GM12878 (cell line): ENCODE measurements around the gene THBS1. TPM values are rescaled to one million over a fixed set of nuclear protein-coding genes. Genes with fewer than 3 reads are reported as not detected.

Experiments
- ATAC-seq: fragments of 200-7000 bp; cut with Tn5 transposase; 3 replicates; pipeline ENCODE4 v1.9.1; 2020; ENCODE audit warnings: mild to moderate bottlenecking, moderate library complexity
- BruUV-seq: library from RNA; stranded (reverse); fragments of 400-500 nt; replicated peaks from 2 replicates; lab custom pipeline; 2021; lab: Mats Ljungman, UMichigan
- CTCF ChIA-PET: fragments of 300-600 bp; sonication (Branson Sonifier 250); formaldehyde crosslinking; extraction: SDS; loops from one replicate; lab custom pipeline; 2021; ENCODE audit warnings: inconsistent platforms; lab: Yijun Ruan, JAX
- POLR2A ChIA-PET: fragments of 350-600 bp; formaldehyde crosslinking; extraction: SDS; loops from one replicate; lab custom pipeline; 2021; ENCODE audit warnings: inconsistent platforms; lab: Charles Lee
- RAD21 ChIA-PET: fragments of 300-600 bp; sonication (Branson Sonifier 250); formaldehyde crosslinking; loops from one replicate; lab custom pipeline; 2023; ENCODE audit warnings: antibody characterized with exemption; ENCODE audit not compliant: unreplicated experiment; lab: Charles Lee
- SMC1A ChIA-PET: fragments of 300-600 bp; sonication (Branson Sonifier 250); formaldehyde crosslinking; loops from one replicate; lab custom pipeline; 2023; ENCODE audit not compliant: unreplicated experiment, uncharacterized antibody; lab: Charles Lee
- DNase-seq: peaks from one replicate; pipeline ENCODE4 v3.0.0-alpha.2; 2011; ENCODE audit warnings: low read depth, low spot score
- FAIRE-seq: peaks from 3 replicates; lab custom pipeline; 2011; peaks lifted over from hg19 to GRCh38; lab: Jason Lieb, UNC
- H2AFZ ChIP-seq: 2 replicates; pipeline ENCODE4 v1.6.0; 2011; ENCODE audit warnings: low read depth, low read length, control low read depth; ENCODE audit not compliant: control insufficient read depth
- H3K27ac ChIP-seq: 2 replicates; pipeline ENCODE4 v1.5.1; 2011; ENCODE audit warnings: control low read depth; ENCODE audit not compliant: control insufficient read depth, insufficient read depth
- H3K27me3 ChIP-seq, 2 experiments: replicated peaks in 1 of 2; 2 replicates each; pipeline versions ENCODE4 v1.6.0 to v1.6.1; 2011; ENCODE audit warnings: low read length in 1 of 2; ENCODE audit not compliant: control insufficient read depth in 2 of 2, insufficient read depth in 2 of 2
- H3K36me3 ChIP-seq, 2 experiments: 2 replicates each; pipeline ENCODE4 v1.5.1; 2011; ENCODE audit warnings: low read length in 1 of 2; ENCODE audit not compliant: control insufficient read depth in 2 of 2, insufficient read depth in 2 of 2
- H3K4me1 ChIP-seq: 2 replicates; pipeline ENCODE4 v1.6.1; 2011; ENCODE audit warnings: mild to moderate bottlenecking, low read length, moderate library complexity, mixed read lengths; ENCODE audit not compliant: control insufficient read depth, insufficient read depth
- H3K4me2 ChIP-seq: 2 replicates; pipeline ENCODE4 v1.6.0; 2011; ENCODE audit warnings: control low read depth; ENCODE audit not compliant: control insufficient read depth, insufficient read depth
- H3K4me3 ChIP-seq: fragments of 200-600 bp; sonication (generic); 2 replicates; pipeline ENCODE4 v1.5.1; 2016
- H3K79me2 ChIP-seq: 2 replicates; pipeline ENCODE4 v1.6.0; 2011; ENCODE audit warnings: low read length; ENCODE audit not compliant: control insufficient read depth, insufficient read depth
- H3K9ac ChIP-seq: 2 replicates; pipeline ENCODE4 v1.8.0; 2011; ENCODE audit warnings: low read length, control low read depth, mixed read lengths; ENCODE audit not compliant: control insufficient read depth, insufficient read depth
- H3K9me3 ChIP-seq: replicated peaks from 3 replicates; pipeline ENCODE4 v1.5.1; 2011; ENCODE audit warnings: mild to moderate bottlenecking, low read length; ENCODE audit not compliant: control insufficient read depth, insufficient read depth
- H4K20me1 ChIP-seq: 2 replicates; pipeline ENCODE4 v1.6.0; 2011; ENCODE audit not compliant: control insufficient read depth, insufficient read depth
- BCL11A ChIP-seq: IDR thresholded peaks from 2 replicates; pipeline ENCODE4 v1.6.1; 2011; ENCODE audit warnings: low read depth, low read length
- CHD2 ChIP-seq: IDR thresholded peaks from 2 replicates; pipeline ENCODE4 v1.6.1; 2011; ENCODE audit warnings: low read depth, low read length, improper control_type of control experiment, borderline replicate concordance
- CREB1 ChIP-seq: IDR thresholded peaks from 2 replicates; pipeline ENCODE4 v1.6.1; 2012; ENCODE audit warnings: low read depth, mild to moderate bottlenecking, inconsistent platforms
- FOXM1 ChIP-seq: IDR thresholded peaks from 2 replicates; pipeline ENCODE4 v1.6.1; 2012; ENCODE audit warnings: low read depth, mild to moderate bottlenecking, inconsistent platforms, low read length, moderate library complexity
- NR2F1 ChIP-seq: fragments of 450-650 bp; conservative IDR thresholded peaks from 2 replicates; pipeline ENCODE4 v1.6.1; 2017; ENCODE audit warnings: mild to moderate bottlenecking
- SMAD1 ChIP-seq: fragments of 450-650 bp; IDR thresholded peaks from 2 replicates; pipeline ENCODE4 v1.6.1; 2018; ENCODE audit warnings: mild to moderate bottlenecking, low read depth; ENCODE audit not compliant: partially characterized antibody
- TBL1XR1 ChIP-seq: IDR thresholded peaks from 2 replicates; pipeline ENCODE4 v1.6.1; 2012; ENCODE audit warnings: low read depth, low read length, improper control_type of control experiment
- ZNF217 ChIP-seq: fragments of 450-650 bp; IDR thresholded peaks from 2 replicates; pipeline ENCODE4 v1.6.1; 2017; ENCODE audit warnings: antibody characterized with exemption, mild to moderate bottlenecking
- WGBS: methylation state at CpG from one replicate; pipeline ENCODE4 v1.1.6; 2016; ENCODE audit warnings: low lambda C conversion rate; ENCODE audit not compliant: insufficient replicate concordance, insufficient coverage; ENCODE audit errors: missing lambda C conversion rate; 5-methylcytosine and 5-hydroxymethylcytosine counted together
- in situ Hi-C: fragments of 300-500 bp; cut with MboI; formaldehyde crosslinking; loops from 9 replicates; pipeline ENCODE4 v1.14.3; 2018; ENCODE audit warnings: mixed read lengths
- intact Hi-C: fragments of 100-400 bp; cut with micrococcal nuclease; formaldehyde crosslinking; loops from one replicate; pipeline ENCODE4 v1.14.2; 2022; ENCODE audit not compliant: unreplicated experiment
- polyA plus RNA-seq, 11 experiments: library from polyadenylated mRNA; depleted of rRNA in 4 of 11; unstranded in 6 of 11; stranded (reverse) in 5 of 11; fragments of >200 nt; fragmentation: Nextera tagmentation in 4 of 11; fragmentation: Illumina TruSeq in 1 of 11; extraction: Ambion mirVana in 4 of 11; extraction: Trizol in 1 of 11; gene quantifications; 1 replicate in 1 of 11; 2 replicates in 10 of 11; pipeline versions ENCODE4 v1.2.1 to v1.2.3, GENCODE V29; 2011 to 2016; ENCODE audit warnings: inconsistent platforms in 2 of 11, missing spikeins in 2 of 11, low read depth in 1 of 11
- total RNA-seq, 4 experiments: library from RNA; depleted of rRNA in 3 of 4; stranded (reverse); fragments of >200 nt in 3 of 4; fragmentation: Illumina TruSeq in 1 of 4; extraction: Trizol in 1 of 4; gene quantifications; 2 replicates each; pipeline versions ENCODE4 v1.2.1 to v1.2.3, GENCODE V29; 2013 to 2021
- TF ChIP-seq, protein P1 (sequence below): fragments of 450-650 bp; IDR thresholded peaks from 2 replicates; pipeline ENCODE4 v1.6.1; 2017; ENCODE audit warnings: borderline replicate concordance
- TF ChIP-seq, protein P2 (sequence below): fragments of 450-650 bp; conservative IDR thresholded peaks from 2 replicates; pipeline ENCODE4 v1.6.1; 2017; ENCODE audit warnings: mild to moderate bottlenecking, moderate library complexity

Gene THBS1
- total and polyA plus RNA-seq, 10 of the 15 experiments (the other 5 are each of a cell fraction or from before 2014, with no cell fraction given) = under 0.01 to 1.5 (median 0.23) TPM; not detected in 3

DNA sequence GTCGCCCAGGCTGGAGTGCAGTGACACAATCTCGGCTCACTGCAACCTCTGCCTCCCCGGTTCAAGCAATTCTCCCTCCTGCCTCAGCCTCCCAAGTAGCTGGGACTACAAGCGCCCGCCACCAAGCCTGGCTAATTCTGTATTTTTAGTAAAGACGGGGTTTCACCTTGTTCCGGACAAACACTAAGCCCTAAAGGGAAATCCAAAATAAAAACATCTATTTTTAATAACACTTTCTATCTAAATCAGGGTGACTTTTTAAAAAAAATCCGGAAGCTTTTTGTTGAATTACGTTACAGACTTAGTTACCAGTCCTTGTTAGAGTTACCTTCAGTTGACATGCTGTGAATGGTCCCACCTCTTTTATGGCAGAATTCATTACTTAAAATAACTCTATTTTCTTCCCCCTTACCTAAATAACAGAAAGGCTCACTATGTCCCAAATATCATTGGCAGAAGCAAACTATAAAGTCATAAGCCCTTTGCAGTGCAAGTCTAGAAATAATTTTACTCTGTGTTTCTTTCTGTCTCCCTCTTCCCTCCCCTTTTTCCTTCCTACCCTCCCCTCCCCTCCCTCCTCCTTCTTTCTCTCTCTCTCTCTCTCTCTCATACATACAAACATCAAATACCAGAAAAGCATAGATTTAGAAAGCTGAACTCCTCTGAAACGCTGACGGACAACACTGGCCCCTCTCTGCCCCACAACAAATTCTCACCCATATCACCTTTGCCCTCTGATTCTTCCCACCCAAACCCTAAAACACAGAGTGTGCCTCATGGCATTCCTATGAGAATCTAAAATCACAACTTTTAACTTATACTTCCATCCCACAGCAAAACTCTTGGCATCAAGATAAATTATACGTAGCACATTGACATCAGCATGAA, 18.3 kb downstream of the THBS1 start:
- RAD21 ChIA-PET = interaction anchor here (0.8 kb wide), 1 partner anchor 45 kb away, joined by 4 read pairs; no protein-coding TSS in a partner anchor
- TF ChIP-seq SMAD1 = no peak
- TF ChIP-seq CREB1 = no peak
- TF ChIP-seq, all 136 proteins: peak for 0
- H3K4me2 ChIP-seq = no peak overlapping the region
- ATAC-seq (no peak), FAIRE-seq (no peak), DNase-seq (no peak)
- H3K9ac ChIP-seq = no peak overlapping the region
- ChIA-PET SMC1A (interaction anchor here (1.4 to 2.1 kb wide), 3 partner anchors 9 to 159 kb away, joined by 5 to 7 read pairs (median 6); no protein-coding TSS in a partner anchor), CTCF (interaction anchor here (0.7 to 4.3 kb wide), 5 partner anchors 9 to 343 kb away, joined by 3 to 25 read pairs (median 3); no protein-coding TSS in a partner anchor), POLR2A (no interaction called here)
- H3K9me3 ChIP-seq = no peaks in the 10 kb centered on the region
- intact Hi-C loops (no loop called here), in situ Hi-C loops (loop anchor here (25.0 kb wide), 1 partner anchor 787 kb away; no protein-coding TSS in a partner anchor)
- no peak overlapping the region for H3K4me3 ChIP-seq
- no peaks in the 10 kb centered on the region for H3K4me1 ChIP-seq
- H3K27ac ChIP-seq = no peak overlapping the region
- H3K27me3 ChIP-seq = no peaks in the 10 kb centered on the region; a peak in 1 of 4 replicates
- H3K36me3 ChIP-seq = no peaks in the 10 kb centered on the region
- no peaks in the 10 kb centered on the region for H4K20me1 ChIP-seq
- 50% methylated on average over 12 of the region's 12 CpGs for WGBS
- no peak overlapping the region for H2AFZ ChIP-seq
- no TSS peak for BruUV-seq
- no peaks in the 10 kb centered on the region for H3K79me2 ChIP-seq

DNA sequence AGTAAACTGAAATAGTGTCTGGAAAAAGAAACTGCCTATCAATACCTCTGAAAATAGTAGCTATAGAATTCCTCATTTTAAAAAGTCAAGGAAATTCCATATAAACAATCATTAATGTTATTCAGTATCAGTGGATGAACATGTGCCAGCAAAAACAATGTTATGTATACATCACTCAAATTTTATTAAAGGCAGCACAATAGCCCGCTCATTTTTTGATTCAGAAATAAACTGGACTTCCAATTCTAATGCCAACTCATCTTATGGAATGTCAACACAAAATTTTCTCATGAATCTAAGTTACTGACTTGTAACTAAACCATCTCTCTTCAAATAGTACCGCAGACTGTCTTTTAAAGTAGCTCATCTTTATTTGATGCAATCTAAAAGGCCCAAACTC, 19.0 kb downstream of the THBS1 start:
- Histone ChIP-seq H3K27me3 (no peaks in the 10 kb centered on the region; a peak in 1 of 4 replicates), H3K9ac (no peak overlapping the region), H4K20me1 (no peaks in the 10 kb centered on the region), H3K4me1 (no peaks in the 10 kb centered on the region), H3K9me3 (no peaks in the 10 kb centered on the region), H2AFZ (no peak overlapping the region), H3K4me3 (no peak overlapping the region), H3K27ac (no peak overlapping the region), H3K36me3 (no peaks in the 10 kb centered on the region), H3K4me2 (no peak overlapping the region), H3K79me2 (no peaks in the 10 kb centered on the region)
- DNase-seq (no peak), ATAC-seq (no peak), FAIRE-seq (no peak)
- POLR2A ChIA-PET = no interaction called here
- CTCF ChIA-PET = interaction anchor here (0.7 to 4.3 kb wide), 2 partner anchors 157 to 342 kb away, joined by 3 to 25 read pairs; no protein-coding TSS in a partner anchor
- in situ Hi-C loops = loop anchor here (25.0 kb wide), 1 partner anchor 788 kb away; no protein-coding TSS in a partner anchor
- intact Hi-C loops = no loop called here
- RAD21 ChIA-PET = interaction anchor here (0.8 kb wide), 1 partner anchor 46 kb away, joined by 4 read pairs; no protein-coding TSS in a partner anchor
- SMC1A ChIA-PET = interaction anchor here (2.1 kb wide), 1 partner anchor 8 kb away, joined by 6 read pairs; no protein-coding TSS in a partner anchor
- WGBS = 61% methylated on average over 2 of the region's 2 CpGs
- BruUV-seq = no TSS peak
- TF ChIP-seq, protein P1, sequence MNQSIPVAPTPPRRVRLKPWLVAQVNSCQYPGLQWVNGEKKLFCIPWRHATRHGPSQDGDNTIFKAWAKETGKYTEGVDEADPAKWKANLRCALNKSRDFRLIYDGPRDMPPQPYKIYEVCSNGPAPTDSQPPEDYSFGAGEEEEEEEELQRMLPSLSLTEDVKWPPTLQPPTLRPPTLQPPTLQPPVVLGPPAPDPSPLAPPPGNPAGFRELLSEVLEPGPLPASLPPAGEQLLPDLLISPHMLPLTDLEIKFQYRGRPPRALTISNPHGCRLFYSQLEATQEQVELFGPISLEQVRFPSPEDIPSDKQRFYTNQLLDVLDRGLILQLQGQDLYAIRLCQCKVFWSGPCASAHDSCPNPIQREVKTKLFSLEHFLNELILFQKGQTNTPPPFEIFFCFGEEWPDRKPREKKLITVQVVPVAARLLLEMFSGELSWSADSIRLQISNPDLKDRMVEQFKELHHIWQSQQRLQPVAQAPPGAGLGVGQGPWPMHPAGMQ = no peak
- TF ChIP-seq BCL11A = no peak
- no peak for TF ChIP-seq ZNF217
- no peak for TF ChIP-seq CHD2
- no peak for TF ChIP-seq NR2F1
- TF ChIP-seq TBL1XR1 = no peak
- TF ChIP-seq, protein P2, sequence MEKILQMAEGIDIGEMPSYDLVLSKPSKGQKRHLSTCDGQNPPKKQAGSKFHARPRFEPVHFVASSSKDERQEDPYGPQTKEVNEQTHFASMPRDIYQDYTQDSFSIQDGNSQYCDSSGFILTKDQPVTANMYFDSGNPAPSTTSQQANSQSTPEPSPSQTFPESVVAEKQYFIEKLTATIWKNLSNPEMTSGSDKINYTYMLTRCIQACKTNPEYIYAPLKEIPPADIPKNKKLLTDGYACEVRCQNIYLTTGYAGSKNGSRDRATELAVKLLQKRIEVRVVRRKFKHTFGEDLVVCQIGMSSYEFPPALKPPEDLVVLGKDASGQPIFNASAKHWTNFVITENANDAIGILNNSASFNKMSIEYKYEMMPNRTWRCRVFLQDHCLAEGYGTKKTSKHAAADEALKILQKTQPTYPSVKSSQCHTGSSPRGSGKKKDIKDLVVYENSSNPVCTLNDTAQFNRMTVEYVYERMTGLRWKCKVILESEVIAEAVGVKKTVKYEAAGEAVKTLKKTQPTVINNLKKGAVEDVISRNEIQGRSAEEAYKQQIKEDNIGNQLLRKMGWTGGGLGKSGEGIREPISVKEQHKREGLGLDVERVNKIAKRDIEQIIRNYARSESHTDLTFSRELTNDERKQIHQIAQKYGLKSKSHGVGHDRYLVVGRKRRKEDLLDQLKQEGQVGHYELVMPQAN = no peak
- no peak for TF ChIP-seq FOXM1
